Measurements from ENCODE around the gene CHAF1A.

CHAF1A gene

DNA sequence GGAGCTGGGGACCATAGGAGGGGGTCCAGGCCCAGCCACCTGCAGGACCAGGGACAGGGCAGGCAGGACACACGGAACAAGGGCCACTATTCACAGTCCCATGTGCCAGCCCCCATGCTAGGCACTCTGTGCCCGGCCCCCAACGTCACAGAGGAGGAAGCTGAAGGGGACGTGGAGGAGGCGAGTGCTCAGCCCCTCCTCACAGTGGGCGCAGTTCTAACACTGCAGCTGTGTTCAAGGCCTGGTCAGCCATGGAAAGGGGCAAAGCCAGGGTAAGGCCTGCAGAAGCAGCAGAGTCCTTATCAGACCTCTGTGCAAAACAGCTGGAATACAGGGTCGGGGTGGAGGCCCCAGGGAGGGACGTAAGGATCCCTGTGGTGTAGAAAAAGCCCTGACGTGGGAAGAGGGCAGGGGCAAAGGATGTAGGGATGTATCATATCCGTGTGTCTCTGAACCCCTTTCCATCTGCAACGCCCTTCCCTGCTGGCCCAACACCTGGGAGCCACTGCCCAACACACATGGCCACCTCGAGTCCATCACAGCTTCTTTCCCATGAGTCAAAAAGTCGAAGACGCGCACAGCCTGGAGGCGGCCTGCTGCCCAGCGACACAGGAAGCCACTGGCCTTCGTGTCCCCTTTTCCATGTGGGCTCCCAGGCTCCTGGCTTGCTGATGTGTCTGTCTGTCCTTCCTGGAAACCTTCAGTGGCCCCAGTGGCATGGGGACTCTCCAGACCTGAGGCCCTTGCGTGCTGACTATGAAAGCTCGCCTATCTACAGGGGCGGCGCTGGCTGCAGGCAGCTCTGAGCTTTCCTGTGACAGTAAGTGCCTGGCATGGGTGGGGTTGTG, 30.1 kb upstream of the CHAF1A start:
- no peaks in the 10 kb centered on the region for H3K9me3 Mint-ChIP-seq (ENCODE audit: low read depth)
- H3K4me3 Mint-ChIP-seq, result no peak overlapping the region
- no peaks in the 10 kb centered on the region for H3K36me3 Mint-ChIP-seq
- H3K4me1 Mint-ChIP-seq (ENCODE audit: low read depth), result peaks cover 60% of the 10 kb centered on the region
- no peaks in the 10 kb centered on the region for H3K27me3 Mint-ChIP-seq
- H3K27ac Mint-ChIP-seq, result no peak overlapping the region

DNA sequence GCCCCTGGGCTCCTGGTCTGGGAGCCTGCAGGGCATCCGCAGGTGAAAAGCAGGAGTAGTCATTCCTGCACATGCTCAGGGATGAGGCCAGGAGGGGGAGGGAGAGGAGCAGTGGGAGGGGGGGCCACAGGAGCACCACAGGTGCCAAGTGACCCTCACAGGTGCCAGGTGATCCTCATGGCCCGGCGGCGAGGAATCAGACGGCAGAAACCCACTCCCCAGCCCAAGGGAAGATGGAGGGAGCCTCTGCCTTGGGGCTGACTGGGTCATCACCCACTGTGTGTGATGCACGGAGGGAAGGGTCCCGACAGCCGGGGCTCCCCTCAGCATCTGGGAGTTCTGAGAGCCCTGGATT, 29.4 kb upstream of the CHAF1A start:
- H3K36me3 Mint-ChIP-seq, result no peaks in the 10 kb centered on the region
- no peak overlapping the region for H3K27ac Mint-ChIP-seq
- H3K4me3 Mint-ChIP-seq, result no peak overlapping the region
- no peaks in the 10 kb centered on the region for H3K9me3 Mint-ChIP-seq (ENCODE audit: low read depth)
- no peaks in the 10 kb centered on the region for H3K27me3 Mint-ChIP-seq
- peaks cover 60% of the 10 kb centered on the region for H3K4me1 Mint-ChIP-seq (ENCODE audit: low read depth)

DNA sequence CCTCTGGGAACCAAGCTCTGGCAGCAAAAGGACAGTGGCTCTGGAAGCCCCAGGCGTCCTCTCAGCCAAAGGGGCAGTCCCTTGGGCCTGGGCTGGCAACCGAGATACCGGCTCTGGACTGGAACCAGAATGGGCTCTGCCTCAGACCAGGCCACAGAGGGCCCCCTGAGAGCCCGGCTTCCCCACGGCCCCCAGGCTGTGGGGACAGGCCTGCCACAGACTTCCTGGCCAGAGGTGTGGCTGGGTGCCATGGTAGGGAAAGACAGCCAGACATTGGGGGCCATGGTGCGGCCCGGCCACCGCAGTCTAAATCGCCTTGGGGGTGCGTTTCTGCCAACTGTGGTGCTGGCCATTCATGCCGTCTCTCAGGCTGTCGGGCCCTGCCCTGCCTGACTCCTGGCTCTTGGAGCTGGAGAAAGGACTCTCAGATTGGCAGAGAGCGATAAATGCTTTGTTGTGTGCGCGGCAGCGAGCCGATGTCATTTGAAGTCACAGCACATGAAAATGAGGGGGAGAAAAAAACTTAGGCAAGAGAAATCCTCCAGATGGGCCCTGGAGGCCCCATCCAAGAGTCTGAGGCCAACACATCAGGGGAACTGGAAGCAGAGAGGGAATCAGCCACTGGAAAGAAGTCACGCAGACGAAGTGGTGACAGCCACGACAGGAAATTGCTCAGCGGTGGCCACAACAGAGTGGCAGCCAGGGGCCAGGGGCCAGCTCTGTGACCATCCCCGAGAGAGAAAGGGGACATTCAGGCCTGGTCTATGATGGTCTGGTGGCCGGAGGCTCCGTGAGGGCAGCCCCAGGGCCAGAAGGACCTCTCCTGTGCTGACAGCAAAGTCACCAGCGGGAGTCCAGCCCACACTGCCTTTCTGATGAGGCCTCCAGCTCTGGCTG, 28.6 kb upstream of the CHAF1A start:
- Mint-ChIP-seq H3K9me3 (ENCODE audit: low read depth) (no peaks in the 10 kb centered on the region), H3K27ac (peak overlapping the region; percentile 68), H3K4me1 (ENCODE audit: low read depth) (peaks cover 58% of the 10 kb centered on the region), H3K4me3 (no peak overlapping the region), H3K27me3 (no peaks in the 10 kb centered on the region), H3K36me3 (no peaks in the 10 kb centered on the region)

DNA sequence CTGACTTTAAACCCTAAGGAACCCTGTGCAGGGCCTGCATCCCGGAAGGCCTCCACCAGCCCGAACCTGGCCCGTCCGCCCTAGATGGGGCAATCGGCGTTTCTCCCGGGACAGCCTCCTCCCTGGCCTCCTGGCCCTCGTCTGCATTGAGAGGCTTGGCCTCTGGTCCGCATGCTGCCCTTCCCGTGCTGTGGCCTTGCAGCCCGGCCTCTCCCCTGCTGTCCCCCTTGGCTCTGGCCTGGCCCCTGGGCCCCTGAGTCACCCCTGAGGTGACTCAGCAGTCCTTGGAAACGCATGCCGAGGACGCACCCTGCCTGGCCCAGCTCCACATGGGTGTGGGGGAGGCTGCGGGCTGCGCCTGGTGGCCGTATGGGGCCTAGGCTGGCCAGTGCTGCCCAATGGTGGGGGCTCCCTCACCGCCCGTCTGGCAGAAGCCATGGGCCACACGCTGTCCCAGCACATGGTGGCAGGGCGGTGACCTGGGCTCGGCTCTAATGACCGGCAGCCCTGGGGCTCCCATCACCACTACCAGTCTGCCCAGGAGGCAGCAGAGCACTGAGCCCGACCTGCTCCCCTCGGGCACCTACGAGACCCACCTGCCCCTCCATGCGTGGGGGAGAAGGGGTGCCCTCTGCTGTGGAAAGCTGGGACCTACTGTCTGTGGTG, 27.8 kb upstream of the CHAF1A start:
- no peaks in the 10 kb centered on the region for H3K36me3 Mint-ChIP-seq
- no peaks in the 10 kb centered on the region for H3K27me3 Mint-ChIP-seq
- peaks cover 61% of the 10 kb centered on the region for H3K4me1 Mint-ChIP-seq (ENCODE audit: low read depth)
- H3K4me3 Mint-ChIP-seq, result no peak overlapping the region
- no peak overlapping the region for H3K27ac Mint-ChIP-seq
- no peaks in the 10 kb centered on the region for H3K9me3 Mint-ChIP-seq (ENCODE audit: low read depth)

DNA sequence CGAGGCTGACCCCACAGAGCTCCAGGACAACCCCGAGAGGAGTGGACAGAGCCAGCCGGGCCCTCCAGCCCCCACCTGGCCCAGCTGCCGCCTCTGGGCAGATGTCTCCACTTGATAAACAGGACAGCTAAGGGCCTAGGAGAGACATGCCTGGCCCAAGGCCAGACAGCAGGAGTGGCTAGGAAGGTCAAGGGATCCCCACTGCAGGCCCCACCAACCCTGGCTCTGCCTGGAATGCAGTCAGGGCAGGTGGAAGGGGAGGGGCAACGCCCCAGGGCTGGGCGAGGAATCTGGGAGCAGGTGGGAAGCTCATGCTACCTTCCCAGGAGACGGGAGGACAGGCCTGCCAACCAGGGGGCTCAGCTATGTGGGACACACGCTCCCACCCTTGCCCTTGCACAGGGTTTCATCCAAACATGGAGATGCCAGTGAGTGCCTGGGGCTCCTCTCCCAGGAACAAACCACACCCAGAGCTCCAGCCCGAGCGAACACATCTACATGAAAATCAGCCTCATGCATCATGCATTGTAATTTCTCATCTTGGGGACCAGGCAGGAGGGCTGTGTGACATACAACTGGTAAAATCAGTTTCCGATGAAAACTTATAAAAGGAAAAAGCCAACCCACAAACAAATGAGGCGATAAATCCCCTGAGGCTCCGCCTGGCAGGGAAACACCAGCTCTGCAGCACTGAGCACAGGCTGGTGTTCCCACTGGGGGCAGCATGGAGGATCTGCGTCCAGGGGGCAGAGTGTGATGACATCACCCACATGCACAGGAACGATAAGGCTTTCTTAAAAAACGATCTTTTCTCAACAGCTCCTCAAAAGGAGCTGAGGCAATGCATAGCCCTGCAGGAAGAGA, 27.0 kb upstream of the CHAF1A start:
- H3K4me1 Mint-ChIP-seq (ENCODE audit: low read depth), result peaks cover 62% of the 10 kb centered on the region
- H3K36me3 Mint-ChIP-seq, result no peaks in the 10 kb centered on the region
- H3K4me3 Mint-ChIP-seq, result no peak overlapping the region
- no peaks in the 10 kb centered on the region for H3K27me3 Mint-ChIP-seq
- no peaks in the 10 kb centered on the region for H3K9me3 Mint-ChIP-seq (ENCODE audit: low read depth)
- no peak overlapping the region for H3K27ac Mint-ChIP-seq

DNA sequence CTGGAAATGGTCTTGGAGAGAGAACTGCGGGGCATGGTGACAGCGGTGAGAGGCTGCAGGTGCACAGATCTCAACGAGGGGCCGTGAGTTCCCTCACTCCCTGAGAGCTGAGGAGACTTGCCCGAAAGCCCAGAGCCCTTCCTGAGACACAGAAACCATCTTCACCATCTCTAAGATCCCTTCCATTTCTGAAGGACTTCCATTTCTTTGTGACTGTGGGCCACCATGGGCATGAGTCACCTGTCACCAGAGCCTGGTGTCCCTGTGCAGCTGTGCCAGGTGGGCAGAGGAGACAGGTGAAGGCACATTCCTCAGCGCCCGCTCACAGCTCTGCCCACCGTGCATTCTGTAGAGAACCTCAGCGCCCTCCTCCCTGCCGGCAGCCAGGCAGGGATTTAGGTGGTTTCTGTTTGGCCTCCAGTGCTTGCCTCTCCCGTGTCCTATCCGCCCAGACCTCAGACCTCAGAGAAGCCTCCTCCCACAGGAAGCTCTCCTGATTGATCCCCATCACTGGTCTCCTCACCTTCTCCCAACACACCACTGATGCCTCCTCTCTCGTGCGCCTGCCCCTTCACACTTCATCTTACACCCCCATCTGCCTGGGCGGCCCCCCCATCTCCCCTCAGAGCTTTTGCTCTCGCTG, 26.3 kb upstream of the CHAF1A start:
- Mint-ChIP-seq H3K4me3 (no peak overlapping the region), H3K27ac (peak overlapping the region; percentile 28), H3K27me3 (no peaks in the 10 kb centered on the region), H3K9me3 (ENCODE audit: low read depth) (no peaks in the 10 kb centered on the region), H3K36me3 (no peaks in the 10 kb centered on the region), H3K4me1 (ENCODE audit: low read depth) (peaks cover 61% of the 10 kb centered on the region)

DNA sequence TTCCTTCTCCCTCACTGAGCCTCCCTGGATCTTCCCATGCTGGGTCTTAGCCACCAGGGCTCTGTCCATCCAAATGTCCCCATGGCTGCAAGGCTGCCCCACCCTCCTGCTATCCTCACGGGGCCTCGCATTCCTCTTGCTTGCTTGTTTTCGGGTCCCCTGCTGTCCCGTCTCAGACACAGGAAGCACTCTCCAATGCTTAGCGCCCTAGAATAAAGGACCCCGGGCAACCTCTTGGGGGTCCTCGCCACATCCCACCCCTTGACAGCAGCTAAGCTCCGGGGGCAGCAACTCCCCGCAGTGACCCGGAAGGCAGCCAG, 25.8 kb upstream of the CHAF1A start:
- Mint-ChIP-seq H3K9me3 (ENCODE audit: low read depth) (no peaks in the 10 kb centered on the region), H3K4me1 (ENCODE audit: low read depth) (peaks cover 60% of the 10 kb centered on the region), H3K4me3 (no peak overlapping the region), H3K27me3 (no peaks in the 10 kb centered on the region), H3K27ac (no peak overlapping the region), H3K36me3 (no peaks in the 10 kb centered on the region)

DNA sequence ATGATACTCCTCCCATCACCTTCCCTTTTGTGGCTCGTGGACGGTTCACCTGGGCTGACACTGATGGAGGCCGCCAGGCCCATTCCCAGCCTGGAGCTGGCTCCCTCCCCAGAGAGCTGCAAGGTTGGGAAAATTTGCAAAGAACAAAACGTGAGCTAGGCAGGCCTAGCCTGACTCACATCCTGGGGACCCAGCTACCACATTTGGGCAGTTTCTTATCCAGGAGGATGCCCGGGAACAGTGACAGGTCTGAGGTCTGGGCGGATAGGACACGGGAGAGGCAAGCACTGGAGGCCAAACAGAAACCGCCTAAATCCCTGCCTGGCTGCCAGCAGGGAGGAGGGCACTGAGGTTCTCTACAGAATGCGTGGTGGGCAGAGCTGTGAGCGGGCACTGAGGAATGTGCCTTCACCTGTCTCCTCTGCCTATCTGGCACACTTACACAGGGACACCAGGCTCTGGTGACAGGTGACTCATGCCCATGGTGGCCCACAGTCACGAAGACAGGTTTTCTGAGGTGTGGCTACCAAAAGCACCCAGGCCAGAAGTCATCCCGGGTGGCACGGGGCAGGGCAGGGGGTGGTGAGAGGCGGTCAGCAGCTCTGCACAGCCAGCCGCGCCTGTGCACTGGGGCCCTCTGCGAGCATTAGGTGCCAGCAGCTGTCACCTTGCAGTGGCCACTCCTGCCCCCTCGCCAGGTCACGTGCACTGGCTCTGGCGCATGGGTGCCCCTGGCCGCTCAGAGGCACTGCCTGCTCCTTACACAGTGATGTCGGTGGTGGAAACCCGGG, 25.3 kb upstream of the CHAF1A start:
- Mint-ChIP-seq H3K36me3 (no peaks in the 10 kb centered on the region), H3K27me3 (no peaks in the 10 kb centered on the region), H3K9me3 (ENCODE audit: low read depth) (no peaks in the 10 kb centered on the region), H3K4me1 (ENCODE audit: low read depth) (peaks cover 60% of the 10 kb centered on the region), H3K4me3 (no peak overlapping the region), H3K27ac (no peak overlapping the region)

DNA sequence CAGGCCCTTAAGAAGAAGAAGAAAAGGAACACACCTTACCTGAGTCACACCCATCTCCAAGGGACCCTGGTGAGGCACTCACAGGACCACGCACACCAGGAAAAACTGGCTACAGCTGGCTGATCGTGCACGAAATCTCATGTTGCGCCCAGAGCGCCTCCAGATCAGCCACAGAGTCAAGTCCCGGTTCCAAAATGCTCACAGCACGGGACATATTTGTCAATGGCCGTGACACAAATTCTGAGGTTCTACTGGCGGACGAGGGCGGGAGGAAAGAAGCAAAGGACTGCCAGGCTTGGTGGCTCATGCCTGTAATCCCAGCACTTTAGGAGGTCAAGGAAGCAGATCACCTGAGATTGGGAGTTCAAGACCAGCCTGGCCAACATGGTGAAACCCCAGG, 23.6 kb upstream of the CHAF1A start:
- no peaks in the 10 kb centered on the region for H3K27me3 Mint-ChIP-seq
- peak overlapping the region; percentile 80 for H3K4me3 Mint-ChIP-seq
- H3K36me3 Mint-ChIP-seq, result no peaks in the 10 kb centered on the region
- H3K27ac Mint-ChIP-seq, result peak overlapping the region; percentile 91
- no peaks in the 10 kb centered on the region for H3K9me3 Mint-ChIP-seq (ENCODE audit: low read depth)
- H3K4me1 Mint-ChIP-seq (ENCODE audit: low read depth), result peaks cover 57% of the 10 kb centered on the region

DNA sequence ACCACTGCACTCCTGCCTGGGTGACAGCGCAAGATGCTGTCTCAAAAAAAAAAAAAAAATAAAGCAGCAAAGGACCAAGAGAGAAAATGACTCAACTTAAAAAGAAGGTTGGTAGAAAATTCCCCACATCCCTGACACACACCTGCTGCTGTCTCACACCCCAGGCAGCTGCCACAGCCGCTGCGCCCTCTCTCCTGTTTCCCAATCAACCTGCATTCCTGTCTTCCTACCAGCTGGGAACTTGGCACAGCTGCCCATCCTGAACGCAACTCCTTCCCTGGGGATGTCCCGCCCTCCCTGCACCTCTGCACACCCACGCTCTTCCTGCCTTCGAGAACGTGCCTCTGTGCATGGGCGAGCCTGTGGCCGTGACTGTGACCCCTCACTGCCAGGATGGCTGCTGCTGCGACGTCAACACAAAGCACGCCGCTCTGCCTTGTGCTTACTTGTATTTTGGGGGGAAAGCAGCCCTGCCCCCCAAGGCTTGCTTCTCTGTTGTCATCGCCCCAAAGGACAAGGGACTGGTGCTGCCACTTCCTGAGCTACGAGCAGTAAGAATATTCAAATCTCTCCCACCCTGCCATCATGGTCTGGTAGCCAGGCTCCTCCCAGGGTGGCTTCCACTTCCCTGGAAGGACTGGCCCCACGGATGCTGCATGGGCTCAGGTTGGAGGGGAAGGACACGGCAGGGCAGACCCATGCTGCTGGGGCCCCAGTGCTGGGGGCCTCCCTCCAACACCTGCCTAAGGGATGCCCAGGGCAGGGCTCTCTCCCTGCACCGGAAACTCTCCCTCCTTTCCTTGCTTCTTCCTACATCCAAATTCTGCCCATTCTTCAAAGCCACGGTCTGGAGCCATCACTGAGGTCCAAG, 22.8 kb upstream of the CHAF1A start:
- Mint-ChIP-seq H3K36me3 (no peaks in the 10 kb centered on the region), H3K4me1 (ENCODE audit: low read depth) (peaks cover 55% of the 10 kb centered on the region), H3K27me3 (no peaks in the 10 kb centered on the region), H3K4me3 (peak overlapping the region; percentile 80), H3K27ac (peak overlapping the region; percentile 91), H3K9me3 (ENCODE audit: low read depth) (no peaks in the 10 kb centered on the region)

DNA sequence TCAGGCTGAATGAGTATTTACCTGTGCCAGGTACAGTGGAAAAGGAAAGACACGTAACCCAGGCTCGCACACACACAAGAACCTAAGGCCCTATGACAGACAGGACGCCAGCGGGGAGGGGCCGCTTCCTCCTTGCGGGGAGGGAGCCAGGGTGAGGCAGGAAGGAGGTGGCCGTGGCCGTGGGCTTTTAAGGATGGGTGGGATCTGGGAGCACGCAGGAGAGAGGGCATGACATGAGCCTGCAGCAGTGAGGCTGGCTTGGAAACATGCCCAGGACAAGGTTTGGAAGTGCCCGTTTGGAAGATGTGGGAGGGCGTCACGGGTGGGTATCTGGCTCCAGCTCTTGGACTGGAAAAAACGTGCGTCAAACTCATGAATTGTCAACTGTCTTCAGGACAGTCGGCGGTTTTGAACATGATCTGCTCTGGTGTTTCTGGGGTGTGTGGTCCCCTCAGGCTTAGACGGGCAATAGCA, 22.1 kb upstream of the CHAF1A start:
- Mint-ChIP-seq H3K4me3 (peak overlapping the region; percentile 80), H3K27me3 (no peaks in the 10 kb centered on the region), H3K4me1 (ENCODE audit: low read depth) (peaks cover 55% of the 10 kb centered on the region), H3K36me3 (no peaks in the 10 kb centered on the region), H3K27ac (peak overlapping the region; percentile 91), H3K9me3 (ENCODE audit: low read depth) (no peaks in the 10 kb centered on the region)

DNA sequence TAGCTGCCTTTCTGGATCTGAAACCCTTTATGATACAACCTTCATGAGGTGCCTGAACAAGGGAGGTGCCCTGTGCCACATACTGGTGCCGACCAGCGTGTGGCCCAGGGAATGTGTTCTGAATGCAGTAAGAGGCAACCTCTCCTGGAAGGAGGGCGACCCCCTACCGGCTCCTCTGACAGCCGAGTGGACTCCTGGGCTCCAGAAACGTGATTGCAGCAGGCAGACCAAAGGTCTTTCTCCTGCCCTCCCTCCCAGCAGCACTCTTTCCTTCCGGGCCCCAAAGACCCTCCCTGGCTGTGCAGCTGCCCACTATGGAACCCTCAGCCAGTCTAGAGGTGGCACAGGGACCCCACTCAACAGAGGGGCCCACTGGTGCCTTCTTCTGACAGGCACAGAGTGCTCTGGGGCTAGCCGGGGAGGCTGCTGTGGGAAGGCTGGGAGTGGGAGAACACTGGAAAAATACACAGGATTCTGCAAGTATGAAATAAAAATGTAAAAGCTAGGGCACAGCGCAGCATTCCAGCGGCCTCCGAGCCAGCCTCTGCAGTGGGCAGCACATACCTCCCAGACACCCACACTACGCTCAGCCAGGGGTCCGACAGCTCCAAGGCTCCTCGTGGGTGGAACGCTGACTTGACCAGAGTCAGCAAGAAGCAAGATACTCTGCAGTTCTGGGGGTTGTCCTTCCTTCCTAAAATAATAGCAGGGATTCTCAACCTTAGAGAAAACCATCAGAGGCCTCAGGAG, 17.0 kb upstream of the CHAF1A start:
- Mint-ChIP-seq H3K4me1 (ENCODE audit: low read depth) (peaks cover 22% of the 10 kb centered on the region), H3K4me3 (no peak overlapping the region), H3K27me3 (no peaks in the 10 kb centered on the region), H3K27ac (no peak overlapping the region), H3K9me3 (ENCODE audit: low read depth) (no peaks in the 10 kb centered on the region), H3K36me3 (no peaks in the 10 kb centered on the region)
